Measurements from ENCODE around the gene FAM76B.
"Not testable (repeated sequence)": the region's sequence is repeated elsewhere in the genome, so short reads cannot be mapped to it uniquely, and the experiment has no call there.

FAM76B gene

GRCh38 chr11:95789506-95790122 is at the start of gene FAM76B:
TSS of gene FAM76B (minus strand) at chr11:95789782. CDS start at chr11:95789478, 304 bp downstream.
- DNase-seq, result peak; percentile 75 to 97 (median 94)

GRCh38 chr11:95835768-95836488 is 46.3 kb upstream of the FAM76B start:
- DNase-seq, result peak in 12 of 14 donors; percentile 1 to 88 (median 8)

GRCh38 chr11:95835351-95835750 is 45.8 kb upstream of the FAM76B start:
- no peak for DNase-seq

GRCh38 chr11:95833378-95833777 is 43.8 kb upstream of the FAM76B start:
- DNase-seq, result no peak

- DNase-seq, result no peak
These were observed 43.2 kb upstream of the FAM76B start for GRCh38 chr11:95832763-95833162.

GRCh38 chr11:95831198-95831883 is 41.8 kb upstream of the FAM76B start:
- DNase-seq, result no peak

GRCh38 chr11:95829580-95830259 is 40.1 kb upstream of the FAM76B start:
- no peak for DNase-seq

- DNase-seq, result no peak
These were observed 38.1 kb upstream of the FAM76B start for GRCh38 chr11:95827696-95828095.

- no peak for DNase-seq
These were observed 32.1 kb upstream of the FAM76B start for GRCh38 chr11:95821640-95822039.

- DNase-seq, result no peak
These were observed 26.5 kb upstream of the FAM76B start for GRCh38 chr11:95816037-95816436.

GRCh38 chr11:95811052-95811451 is 21.5 kb upstream of the FAM76B start:
- DNase-seq, result not testable (repeated sequence)

- not testable (repeated sequence) for DNase-seq
These were observed 16.9 kb upstream of the FAM76B start for GRCh38 chr11:95806464-95806863.

- no peak for DNase-seq
These were observed 16.3 kb upstream of the FAM76B start for GRCh38 chr11:95805869-95806268.

- DNase-seq, result no peak
These were observed 14.4 kb upstream of the FAM76B start for GRCh38 chr11:95803973-95804372.

GRCh38 chr11:95802806-95803205 is 13.2 kb upstream of the FAM76B start:
- no peak for DNase-seq

- no peak for DNase-seq
These were observed 10.9 kb upstream of the FAM76B start for GRCh38 chr11:95800438-95800837.

- DNase-seq, result no peak
These were observed 10.0 kb upstream of the FAM76B start for GRCh38 chr11:95799546-95799945.

GRCh38 chr11:95796501-95796900 is 6.9 kb upstream of the FAM76B start:
- DNase-seq, result no peak

- DNase-seq, result no peak
These were observed 6.2 kb upstream of the FAM76B start for GRCh38 chr11:95795627-95796295.

GRCh38 chr11:95794086-95794485 is 4.5 kb upstream of the FAM76B start:
- no peak for DNase-seq

- DNase-seq, result no peak
These were observed 3.5 kb upstream of the FAM76B start for GRCh38 chr11:95793116-95793515.

- DNase-seq, result no peak
These were observed 3.1 kb upstream of the FAM76B start for GRCh38 chr11:95792700-95793099.
